SK-N-SH (cell line): ENCODE measurements around the gene LPAR1. TPM values are rescaled to one million over a fixed set of nuclear protein-coding genes. Genes with fewer than 3 reads are reported as not detected.
A peak's percentile ranks its signal among the peaks of the same experiment; 100 is the strongest.

Experiments used
- CTCF ChIA-PET: fragments of 300-600, 350-600 bp; formaldehyde crosslinking; extraction: SDS; loops from one replicate; lab custom pipeline; 2021; lab: Yijun Ruan, JAX
- POLR2A ChIA-PET: fragments of 350-600 bp; sonication (Branson Sonifier 250); formaldehyde crosslinking; extraction: SDS; loops from one replicate; lab custom pipeline; 2020; ENCODE audit warnings: antibody characterized with exemption, inconsistent platforms; lab: Yijun Ruan, JAX
- DNase-seq: peaks from one replicate; pipeline ENCODE4 v3.0.0; 2012
- H2AFZ ChIP-seq: fragments of 200-600 bp; sonication (generic); 2 replicates; pipeline ENCODE4 v1.8.1; 2016; ENCODE audit warnings: antibody characterized with exemption, mild to moderate bottlenecking, low read depth
- H3F3A ChIP-seq: fragments of 200-600 bp; sonication (generic); replicated peaks from 2 replicates; pipeline ENCODE3; 2016; ENCODE audit warnings: antibody characterized with exemption, mild to moderate bottlenecking; ENCODE audit not compliant: insufficient read depth
- H3K27ac ChIP-seq, 2 experiments: fragments of 200-500 bp in 1 of 2; fragments of 200-600 bp in 1 of 2; sonication (Bioruptor generic) in 1 of 2; sonication (generic), shearing (Covaris generic) in 1 of 2; 2 replicates each; pipeline versions ENCODE4 v1.5.1 to v1.6.1; 2014 to 2016; ENCODE audit warnings: low read depth in 2 of 2, inconsistent platforms in 1 of 2, low read length in 1 of 2, mild to moderate bottlenecking in 1 of 2, mixed read lengths in 1 of 2
- H3K27me3 ChIP-seq: fragments of 200-600 bp; sonication (generic), shearing (Covaris generic); 2 replicates; pipeline ENCODE4 v1.6.1; 2016; ENCODE audit warnings: mixed run types; ENCODE audit not compliant: insufficient read depth
- H3K36me3 ChIP-seq, 2 experiments: fragments of 200-500 bp in 1 of 2; fragments of 200-600 bp in 1 of 2; sonication (Bioruptor generic) in 1 of 2; sonication (generic) in 1 of 2; replicated peaks in 1 of 2; 2 replicates each; pipeline versions ENCODE3 to v1.5.1; 2014 to 2016; ENCODE audit warnings: low read length in 1 of 2, mild to moderate bottlenecking in 1 of 2; ENCODE audit not compliant: insufficient read depth in 2 of 2, control insufficient read depth in 1 of 2
- H3K4me1 ChIP-seq, 2 experiments: fragments of 200-500 bp in 1 of 2; fragments of 200-600 bp in 1 of 2; sonication (Bioruptor generic) in 1 of 2; sonication (generic), shearing (Covaris generic) in 1 of 2; 2 replicates each; pipeline versions ENCODE4 v1.5.1 to v1.6.1; 2014 to 2016; ENCODE audit warnings: low read depth in 1 of 2, low read length in 1 of 2, mixed run types in 1 of 2; ENCODE audit not compliant: insufficient read depth in 2 of 2, control insufficient read depth in 1 of 2
- H3K4me2 ChIP-seq: fragments of 200-600 bp; sonication (generic), shearing (Covaris generic); 2 replicates; pipeline ENCODE4 v1.6.1; 2017; ENCODE audit warnings: mixed run types
- H3K4me3 ChIP-seq, 2 experiments: fragments of 200-500 bp in 1 of 2; fragments of 200-600 bp in 1 of 2; sonication (Bioruptor generic) in 1 of 2; sonication (generic), shearing (Covaris generic) in 1 of 2; 2 replicates each; pipeline versions ENCODE4 v1.5.1 to v1.8.1; 2014 to 2016; ENCODE audit warnings: low read depth in 2 of 2, inconsistent platforms in 1 of 2, low read length in 1 of 2, mild to moderate bottlenecking in 1 of 2, mixed read lengths in 1 of 2, moderate library complexity in 1 of 2
- H3K79me2 ChIP-seq: fragments of 200-600 bp; sonication (generic); 2 replicates; pipeline ENCODE4 v1.8.1; 2017; ENCODE audit warnings: mild to moderate bottlenecking; ENCODE audit not compliant: insufficient read depth
- H3K9ac ChIP-seq: fragments of 200-600 bp; sonication (generic); 2 replicates; pipeline ENCODE4 v1.6.1; 2017; ENCODE audit warnings: mixed run types
- H3K9me2 ChIP-seq: fragments of 200-600 bp; sonication (generic); 2 replicates; pipeline ENCODE4 v1.6.1; 2017; ENCODE audit warnings: mixed run types
- H3K9me3 ChIP-seq: fragments of 200-600 bp; sonication (generic); 2 replicates; pipeline ENCODE4 v1.6.1; 2017; ENCODE audit warnings: mixed run types, mild to moderate bottlenecking, moderate library complexity
- H4K20me1 ChIP-seq: fragments of 200-600 bp; sonication (generic); 2 replicates; pipeline ENCODE4 v1.6.1; 2017; ENCODE audit warnings: mild to moderate bottlenecking, mixed run types; ENCODE audit not compliant: insufficient read depth
- CHD2 ChIP-seq: fragments of 150-350 bp; IDR thresholded peaks from 2 replicates; pipeline ENCODE4 v1.6.1; 2018; ENCODE audit warnings: low read length; ENCODE audit not compliant: partially characterized antibody
- FOSL2 ChIP-seq: IDR thresholded peaks from 2 replicates; pipeline ENCODE4 v1.4.0; 2012; ENCODE audit warnings: low read depth, mild to moderate bottlenecking, moderate library complexity, borderline replicate concordance
- FOXJ3 ChIP-seq: sonication (generic); formaldehyde crosslinking; IDR thresholded peaks from 2 replicates; pipeline ENCODE4 v1.5.1; 2020; ENCODE audit warnings: mild to moderate bottlenecking, missing genetic modification reagents
- FOXM1 ChIP-seq: IDR thresholded peaks from 2 replicates; pipeline ENCODE4 v1.4.0; 2012; ENCODE audit warnings: low read depth, mild to moderate bottlenecking
- GATA2 ChIP-seq: sonication (generic); formaldehyde crosslinking; IDR thresholded peaks from 2 replicates; pipeline ENCODE4 v1.5.0; 2020; ENCODE audit warnings: mild to moderate bottlenecking, missing genetic modification reagents
- IRF3 ChIP-seq: fragments of 150-350 bp; IDR thresholded peaks from 2 replicates; pipeline ENCODE4 v1.6.1; 2016; ENCODE audit warnings: mild to moderate bottlenecking, low read depth, low read length
- JUND ChIP-seq: IDR thresholded peaks from 2 replicates; pipeline ENCODE4 v1.4.0; 2012
- MAX ChIP-seq: IDR thresholded peaks from 2 replicates; pipeline ENCODE4 v1.4.0; 2012; ENCODE audit warnings: low read depth
- NRF1 ChIP-seq: IDR thresholded peaks from 2 replicates; pipeline ENCODE4 v1.6.1; 2012; ENCODE audit warnings: low read depth, mild to moderate bottlenecking, low read length
- PBX3 ChIP-seq: IDR thresholded peaks from 2 replicates; pipeline ENCODE4; 2012
- RAD21 ChIP-seq: IDR thresholded peaks from 2 replicates; pipeline ENCODE4 v1.6.1; 2012; ENCODE audit warnings: mild to moderate bottlenecking, low read length
- RCOR1 ChIP-seq: fragments of 150-350 bp; IDR thresholded peaks from 2 replicates; pipeline ENCODE4 v1.6.1; 2017; ENCODE audit warnings: antibody characterized with exemption, low read length
- REST ChIP-seq: IDR thresholded peaks from 2 replicates; pipeline ENCODE4 v1.6.1; 2012; ENCODE audit warnings: mild to moderate bottlenecking, low read depth, low read length, moderate library complexity
- RFX5 ChIP-seq: IDR thresholded peaks from 2 replicates; pipeline ENCODE4 v1.6.1; 2012; ENCODE audit warnings: mild to moderate bottlenecking, improper control_type of control experiment, low read length
- RXRA ChIP-seq: IDR thresholded peaks from 2 replicates; pipeline ENCODE4 v1.4.0; 2012; ENCODE audit warnings: low read depth, mild to moderate bottlenecking, borderline replicate concordance
- TCF12 ChIP-seq: IDR thresholded peaks from 2 replicates; pipeline ENCODE4 v1.4.0; 2012
- TEAD4 ChIP-seq: IDR thresholded peaks from 2 replicates; pipeline ENCODE4 v1.4.0; 2012; ENCODE audit warnings: mild to moderate bottlenecking, borderline replicate concordance; ENCODE audit not compliant: insufficient read depth
- USF2 ChIP-seq: fragments of 150-350 bp; IDR thresholded peaks from 2 replicates; pipeline ENCODE4 v1.6.1; 2017; ENCODE audit warnings: antibody characterized with exemption, low read length, low read depth, borderline replicate concordance
- YY1 ChIP-seq: IDR thresholded peaks from 2 replicates; pipeline ENCODE4 v1.4.0; 2012; ENCODE audit warnings: low read depth, mild to moderate bottlenecking
- WGBS: methylation state at CpG from one replicate; pipeline ENCODE4 v1.1.6; 2017; ENCODE audit warnings: low lambda C conversion rate; 5-methylcytosine and 5-hydroxymethylcytosine counted together
- polyA plus RNA-seq, 3 experiments: library from polyadenylated mRNA; depleted of rRNA; stranded (reverse); fragments of >200 nt; gene quantifications; 2 replicates each; pipeline ENCODE4 v1.2.3, GENCODE V29; 2012

LPAR1 gene
- polyA plus RNA-seq, 1 of the 3 experiments (the other 2 are of a cell fraction), result 9.4 TPM

DNA sequence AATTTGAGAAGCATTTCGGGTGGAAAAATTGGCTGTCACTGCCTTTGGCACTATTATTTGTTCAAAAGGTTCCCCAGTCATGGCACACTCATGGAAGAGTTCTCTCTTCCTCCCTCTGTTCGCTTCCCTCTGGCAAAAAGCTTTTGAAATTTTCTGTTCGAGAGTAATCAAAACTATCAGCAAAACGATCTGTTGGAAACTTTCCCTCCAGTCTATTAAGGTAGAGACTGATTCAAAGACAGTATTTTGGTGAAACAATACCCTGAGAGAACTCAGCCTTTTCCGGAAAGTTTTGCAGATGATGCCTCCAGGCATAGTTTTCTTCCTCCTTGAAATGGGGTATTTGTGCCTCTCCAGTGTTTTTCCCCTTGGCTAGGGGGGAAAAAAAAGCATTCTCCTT, 3.6 kb upstream of the LPAR1 start:
- no peak overlapping the region for H3K4me2 ChIP-seq
- H2AFZ ChIP-seq, result peak overlapping the region; percentile 4; the same call in 1 of the 2 replicates
- H3K4me3 ChIP-seq, result 0 out of 4 replicates have a peak overlapping the region, but pooled peaks of 1 of the 2 experiments have one; percentile 2
- no peaks in the 10 kb centered on the region for H3F3A ChIP-seq
- no peaks in the 10 kb centered on the region for H3K79me2 ChIP-seq
- H3K27ac ChIP-seq, result no peak overlapping the region
- no peaks in the 10 kb centered on the region for H4K20me1 ChIP-seq
- CTCF ChIA-PET, result interaction anchor here (1.4 kb wide), 1 partner anchor 9 kb away, joined by 3 read pairs; no protein-coding TSS in a partner anchor
- 32% methylated on average over 5 of the region's 5 CpGs for WGBS
- DNase-seq, result no peak
- no peaks in the 10 kb centered on the region for H3K36me3 ChIP-seq
- H3K9ac ChIP-seq, result no peak overlapping the region
- no peaks in the 10 kb centered on the region for H3K9me2 ChIP-seq
- no peaks in the 10 kb centered on the region for H3K27me3 ChIP-seq
- POLR2A ChIA-PET, result no interaction called here
- no peaks in the 10 kb centered on the region for H3K9me3 ChIP-seq
- H3K4me1 ChIP-seq, result peaks cover 0 to 9% of the 10 kb centered on the region in 2 experiments; a peak in 2 of 4 replicates
- TF ChIP-seq RXRA (no peak), FOXM1 (no peak), FOSL2 (no peak), FOXJ3 (no peak), TEAD4 (no peak)

- TF ChIP-seq REST (no peak), FOXJ3 (no peak), CHD2 (no peak), RAD21 (no peak), RCOR1 (no peak), MAX (no peak), IRF3 (no peak), USF2 (no peak), GATA2 (CRISPR knock-in tag) (no peak), NRF1 (no peak), PBX3 (no peak), JUND (no peak), FOSL2 (no peak), RFX5 (no peak), YY1 (no peak), RXRA (no peak), TCF12 (no peak)
- no peak overlapping the region for H3K27ac ChIP-seq
- H3K79me2 ChIP-seq, result no peaks in the 10 kb centered on the region
- POLR2A ChIA-PET, result no interaction called here
- H3K9me3 ChIP-seq, result no peaks in the 10 kb centered on the region
- no peaks in the 10 kb centered on the region for H3F3A ChIP-seq
- no peak for DNase-seq
- H4K20me1 ChIP-seq, result no peaks in the 10 kb centered on the region
- no peak overlapping the region for H2AFZ ChIP-seq
- WGBS, result 95% methylated on average over 3 of the region's 3 CpGs
- H3K4me1 ChIP-seq, result peaks cover 0 to 16% of the 10 kb centered on the region in 2 experiments; a peak in 2 of 4 replicates
- CTCF ChIA-PET, result interaction anchor here (1.4 kb wide), 2 partner anchors 10 to 401 kb away, joined by 3 read pairs; no protein-coding TSS in a partner anchor
- no peak overlapping the region for H3K4me3 ChIP-seq
- no peaks in the 10 kb centered on the region for H3K9me2 ChIP-seq
- no peaks in the 10 kb centered on the region for H3K36me3 ChIP-seq
- no peaks in the 10 kb centered on the region for H3K27me3 ChIP-seq
- no peak overlapping the region for H3K9ac ChIP-seq
- no peak overlapping the region for H3K4me2 ChIP-seq
Observed at GRCh38 chr9:111040494-111040893, 2.2 kb upstream of the LPAR1 start.
